HEK293T (cell line): Measurements from ENCODE around the gene IPO5.

Experiments
- ARNT ChIP-seq: fragments of 450-650 bp; IDR thresholded peaks from 2 replicates; pipeline ENCODE4 v1.6.1; 2017; ENCODE audit warnings: mild to moderate bottlenecking
- FOXA1 ChIP-seq: fragments of 450-650 bp; IDR thresholded peaks from 2 replicates; pipeline ENCODE4 v1.6.1; 2016; ENCODE audit warnings: mild to moderate bottlenecking
- FOXM1 ChIP-seq: fragments of 450-650 bp; IDR thresholded peaks from 2 replicates; pipeline ENCODE4 v1.6.1; 2017; ENCODE audit warnings: mild to moderate bottlenecking, borderline replicate concordance
- HDGF ChIP-seq: fragments of 450-650 bp; IDR thresholded peaks from 2 replicates; pipeline ENCODE4 v1.6.1; 2017; ENCODE audit warnings: antibody characterized with exemption, borderline replicate concordance
- LEF1 ChIP-seq: fragments of 450-650 bp; IDR thresholded peaks from 2 replicates; pipeline ENCODE4 v1.6.1; 2017; ENCODE audit warnings: mild to moderate bottlenecking, borderline replicate concordance
- NFRKB ChIP-seq: fragments of 450-650 bp; IDR thresholded peaks from 2 replicates; pipeline ENCODE4 v1.6.1; 2016; ENCODE audit warnings: mild to moderate bottlenecking, moderate library complexity
- SP1 ChIP-seq: fragments of 450-650 bp; IDR thresholded peaks from 2 replicates; pipeline ENCODE4 v1.6.1; 2017
- TF ChIP-seq, protein P1 (sequence below): fragments of 450-650 bp; IDR thresholded peaks from 2 replicates; pipeline ENCODE4 v1.6.1; 2016

DNA sequence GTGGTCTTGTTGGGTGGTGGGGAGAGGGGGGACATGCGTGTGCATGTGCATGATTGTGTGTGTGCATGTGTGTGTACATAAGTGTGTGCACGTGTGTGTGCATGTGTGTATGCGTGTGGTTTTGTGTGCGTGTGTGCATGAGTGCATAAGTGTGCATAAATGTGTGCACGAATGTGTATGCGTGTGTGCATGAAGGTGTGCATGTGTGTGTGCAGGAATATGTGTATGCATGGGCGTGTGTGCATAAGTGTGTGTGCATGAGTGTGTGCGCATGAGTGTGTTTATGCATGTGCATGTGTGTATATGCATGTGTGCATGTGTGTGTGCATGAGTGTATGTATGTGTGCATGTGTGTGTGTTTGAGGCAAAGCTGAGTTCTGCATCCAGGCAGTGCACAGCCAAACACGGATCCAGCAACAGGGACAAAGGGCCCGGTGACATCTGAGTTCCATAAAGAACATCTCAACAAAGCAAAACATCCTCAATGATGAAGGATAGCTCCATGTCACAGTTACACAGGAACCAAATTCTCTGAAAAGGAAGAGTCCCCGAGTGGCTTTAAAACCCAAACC is 103.5 kb downstream of the IPO5 start:
- TF ChIP-seq HDGF (no peak), NFRKB (no peak), FOXM1 (no peak), FOXA1 (no peak), ARNT (no peak), SP1 (no peak), LEF1 (no peak)
- TF ChIP-seq, protein P1, sequence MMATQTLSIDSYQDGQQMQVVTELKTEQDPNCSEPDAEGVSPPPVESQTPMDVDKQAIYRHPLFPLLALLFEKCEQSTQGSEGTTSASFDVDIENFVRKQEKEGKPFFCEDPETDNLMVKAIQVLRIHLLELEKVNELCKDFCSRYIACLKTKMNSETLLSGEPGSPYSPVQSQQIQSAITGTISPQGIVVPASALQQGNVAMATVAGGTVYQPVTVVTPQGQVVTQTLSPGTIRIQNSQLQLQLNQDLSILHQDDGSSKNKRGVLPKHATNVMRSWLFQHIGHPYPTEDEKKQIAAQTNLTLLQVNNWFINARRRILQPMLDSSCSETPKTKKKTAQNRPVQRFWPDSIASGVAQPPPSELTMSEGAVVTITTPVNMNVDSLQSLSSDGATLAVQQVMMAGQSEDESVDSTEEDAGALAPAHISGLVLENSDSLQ, result no peak
